H1 (cell line): ENCODE results near the gene TSHZ2. TPM values are rescaled to one million over a fixed set of nuclear protein-coding genes. Genes with fewer than 3 reads are reported as not detected.

ENCODE experiments used
- CTCF ChIA-PET: fragments of 300-600 bp; sonication (Branson Sonifier 250); formaldehyde crosslinking; loops from one replicate; lab custom pipeline; 2021; ENCODE audit not compliant: partially characterized antibody; lab: Charles Lee
- POLR2A ChIA-PET: fragments of 300-600 bp; sonication (Branson Sonifier 250); formaldehyde crosslinking; loops from one replicate; lab custom pipeline; 2021; ENCODE audit warnings: inconsistent platforms; ENCODE audit not compliant: partially characterized antibody; lab: Charles Lee
- DNase-seq, 2 experiments: peaks; one replicate each; pipeline versions ENCODE4 v3.0.0 to v3.0.0-alpha.2; 2010 to 2022; ENCODE audit warnings: low spot score in 2 of 2, low read depth in 1 of 2, mixed read lengths in 1 of 2
- FAIRE-seq: peaks from 2 replicates; lab custom pipeline; 2011; peaks lifted over from hg19 to GRCh38; lab: Jason Lieb, UNC
- H2AFZ ChIP-seq: 2 replicates; pipeline ENCODE4 v1.8.1; 2012; ENCODE audit warnings: low read length, inconsistent platforms
- H2AK5ac ChIP-seq: 2 replicates; pipeline ENCODE4 v1.6.1; 2013; ENCODE audit warnings: low read depth, low read length
- H2BK120ac ChIP-seq: replicated peaks from 2 replicates; pipeline ENCODE3; 2013; ENCODE audit warnings: low read depth, low read length, inconsistent platforms
- H2BK12ac ChIP-seq: 2 replicates; pipeline ENCODE4 v1.6.1; 2013; ENCODE audit warnings: low read depth, low read length
- H2BK15ac ChIP-seq: 2 replicates; pipeline ENCODE4 v1.6.1; 2013; ENCODE audit warnings: low read length
- H2BK20ac ChIP-seq: 2 replicates; pipeline ENCODE4 v1.6.1; 2013; ENCODE audit warnings: low read length
- H2BK5ac ChIP-seq: 2 replicates; pipeline ENCODE4 v1.6.1; 2013; ENCODE audit warnings: low read depth, low read length
- H3K14ac ChIP-seq: 2 replicates; pipeline ENCODE4 v1.6.1; 2013; ENCODE audit warnings: inconsistent platforms; ENCODE audit not compliant: insufficient read length
- H3K18ac ChIP-seq: 2 replicates; pipeline ENCODE4 v1.6.1; 2013; ENCODE audit warnings: low read length; ENCODE audit errors: extremely low read depth
- H3K23ac ChIP-seq: 2 replicates; pipeline ENCODE4 v1.6.1; 2013; ENCODE audit warnings: inconsistent platforms; ENCODE audit not compliant: insufficient read length
- H3K23me2 ChIP-seq: 2 replicates; pipeline ENCODE4 v1.6.1; 2013; ENCODE audit warnings: low read depth, low read length
- H3K27ac ChIP-seq: 2 replicates; pipeline ENCODE4 v1.6.1; 2011; ENCODE audit warnings: low read depth, low read length, inconsistent platforms
- H3K27me3 ChIP-seq, 4 experiments: replicated peaks in 1 of 4; 1 replicate in 1 of 4; 2 replicates in 3 of 4; pipeline versions ENCODE4 v1.6.1 to v1.8.1; 2011 to 2013; ENCODE audit warnings: low read length in 3 of 4, mild to moderate bottlenecking in 3 of 4, inconsistent platforms in 2 of 4, mixed read lengths in 2 of 4, moderate library complexity in 1 of 4; ENCODE audit not compliant: control insufficient read depth in 3 of 4, insufficient read depth in 3 of 4; ENCODE audit errors: extremely low read depth in 1 of 4
- H3K36me3 ChIP-seq, 4 experiments: 2 replicates each; pipeline versions ENCODE4 v1.6.1 to v1.8.1; 2011 to 2013; ENCODE audit warnings: mild to moderate bottlenecking in 4 of 4, low read length in 3 of 4, moderate library complexity in 2 of 4, control low read depth in 1 of 4, inconsistent platforms in 1 of 4; ENCODE audit not compliant: insufficient read depth in 4 of 4, control insufficient read depth in 2 of 4
- H3K4ac ChIP-seq: replicated peaks from 2 replicates; pipeline ENCODE3; 2013; ENCODE audit warnings: low read length, low read depth, mixed read lengths, inconsistent platforms; ENCODE audit not compliant: insufficient read length
- H3K4me1 ChIP-seq, 4 experiments: replicated peaks in 1 of 4; 1 replicate in 1 of 4; 2 replicates in 3 of 4; pipeline versions ENCODE4 v1.6.1 to v1.8.1; 2011 to 2013; ENCODE audit warnings: low read length in 3 of 4, inconsistent platforms in 2 of 4, mixed read lengths in 1 of 4; ENCODE audit not compliant: insufficient read depth in 4 of 4, control insufficient read depth in 3 of 4
- H3K4me2 ChIP-seq, 2 experiments: 2 replicates each; pipeline versions ENCODE4 v1.6.1 to v1.8.1; 2011 to 2013; ENCODE audit warnings: low read depth in 2 of 2, low read length in 2 of 2, control low read depth in 1 of 2, inconsistent platforms in 1 of 2, mild to moderate bottlenecking in 1 of 2; ENCODE audit not compliant: insufficient read depth in 1 of 2
- H3K4me3 ChIP-seq, 4 experiments: fragments of 200-600, 300-600 bp in 1 of 4; sonication (generic), shearing (Covaris generic), sonication (Bioruptor Twin) in 1 of 4; 2 replicates each; pipeline versions ENCODE4 v1.5.1 to v1.8.1; 2011 to 2016; ENCODE audit warnings: low read length in 4 of 4, low read depth in 3 of 4, control low read depth in 2 of 4, inconsistent platforms in 2 of 4, mild to moderate bottlenecking in 2 of 4, mixed read lengths in 1 of 4, moderate library complexity in 1 of 4; ENCODE audit not compliant: insufficient read depth in 2 of 4; ENCODE audit errors: extremely low read depth in 1 of 4
- H3K56ac ChIP-seq: replicated peaks from 2 replicates; pipeline ENCODE3; 2013; ENCODE audit warnings: low read depth, mild to moderate bottlenecking, mixed read lengths, low read length, inconsistent platforms; ENCODE audit not compliant: insufficient read length
- H3K79me1 ChIP-seq: 2 replicates; pipeline ENCODE4 v1.6.1; 2013; ENCODE audit warnings: low read depth, low read length, control low read depth
- H3K79me2 ChIP-seq, 2 experiments: 2 replicates each; pipeline versions ENCODE4 v1.6.1 to v1.8.1; 2012 to 2013; ENCODE audit warnings: low read length in 2 of 2, mild to moderate bottlenecking in 2 of 2, inconsistent platforms in 1 of 2; ENCODE audit not compliant: insufficient read depth in 2 of 2, control insufficient read depth in 1 of 2
- H3K9ac ChIP-seq, 4 experiments: replicated peaks in 1 of 4; 1 replicate in 1 of 4; 2 replicates in 3 of 4; pipeline versions ENCODE4 v1.6.1 to v1.8.1; 2011 to 2013; ENCODE audit warnings: low read depth in 3 of 4, low read length in 3 of 4, control low read depth in 2 of 4, mild to moderate bottlenecking in 2 of 4, moderate library complexity in 2 of 4, inconsistent platforms in 1 of 4; ENCODE audit errors: extremely low read depth in 1 of 4
- H3K9me3 ChIP-seq, 2 experiments: 2 replicates each; pipeline versions ENCODE4 v1.6.1 to v1.8.1; 2012 to 2013; ENCODE audit warnings: mild to moderate bottlenecking in 2 of 2, moderate library complexity in 2 of 2, control low read depth in 1 of 2, inconsistent platforms in 1 of 2, low read depth in 1 of 2, low read length in 1 of 2, mixed read lengths in 1 of 2; ENCODE audit not compliant: insufficient read depth in 2 of 2
- H4K20me1 ChIP-seq, 2 experiments: replicated peaks in 1 of 2; 2 replicates each; pipeline versions ENCODE3 to v1.8.1; 2011 to 2013; ENCODE audit warnings: inconsistent platforms in 2 of 2, low read length in 2 of 2, mild to moderate bottlenecking in 1 of 2; ENCODE audit not compliant: insufficient read depth in 2 of 2, control insufficient read depth in 1 of 2
- H4K5ac ChIP-seq: 2 replicates; pipeline ENCODE4 v1.6.1; 2013; ENCODE audit warnings: low read length, low read depth, mixed read lengths, inconsistent platforms; ENCODE audit not compliant: insufficient read length
- H4K8ac ChIP-seq: 2 replicates; pipeline ENCODE4 v1.8.0; 2013; ENCODE audit warnings: mild to moderate bottlenecking, moderate library complexity, low read length, inconsistent platforms; ENCODE audit not compliant: insufficient read depth; ENCODE audit errors: extremely low read depth
- H4K91ac ChIP-seq: replicated peaks from 2 replicates; pipeline ENCODE3; 2013; ENCODE audit warnings: low read length, mixed read lengths, inconsistent platforms; ENCODE audit not compliant: insufficient read length
- BACH1 ChIP-seq: IDR thresholded peaks from 2 replicates; pipeline ENCODE4 v1.6.1; 2012; ENCODE audit warnings: low read length, improper control_type of control experiment
- CHD2 ChIP-seq: IDR thresholded peaks from 2 replicates; pipeline ENCODE4 v1.6.1; 2012; ENCODE audit warnings: low read length, improper control_type of control experiment
- EGR1 ChIP-seq: IDR thresholded peaks from 2 replicates; pipeline ENCODE4 v1.6.1; 2011; ENCODE audit warnings: low read depth, low read length, borderline replicate concordance
- EZH2 ChIP-seq: fragments of 200-600 bp; sonication (generic); IDR thresholded peaks from 2 replicates; pipeline ENCODE4 v1.7.1; 2012; ENCODE audit warnings: low read depth, mild to moderate bottlenecking, moderate library complexity, low read length, inconsistent platforms; ENCODE audit not compliant: severe bottlenecking
- FOSL1 ChIP-seq: IDR thresholded peaks from 2 replicates; pipeline ENCODE4 v1.6.1; 2011; ENCODE audit warnings: mild to moderate bottlenecking, low read depth, low read length, moderate library complexity; ENCODE audit not compliant: insufficient read depth
- JUND ChIP-seq: IDR thresholded peaks from 2 replicates; pipeline ENCODE4 v1.6.1; 2011; ENCODE audit warnings: mild to moderate bottlenecking, improper control_type of control experiment, low read length
- MAFK ChIP-seq: IDR thresholded peaks from 2 replicates; pipeline ENCODE4 v1.6.1; 2012; ENCODE audit warnings: low read depth, mild to moderate bottlenecking, improper control_type of control experiment, low read length
- POLR2A ChIP-seq, 2 experiments: IDR thresholded peaks; 1 replicate in 1 of 2; 2 replicates in 1 of 2; pipeline ENCODE4 v1.6.1; 2011; ENCODE audit warnings: low read depth in 2 of 2, low read length in 2 of 2, mild to moderate bottlenecking in 2 of 2; ENCODE audit errors: control extremely low read depth in 1 of 2
- RNF2 ChIP-seq: fragments of 200-900, 300-1000 bp; sonication (generic); IDR thresholded peaks from 2 replicates; pipeline ENCODE4 v1.7.1; 2016; ENCODE audit warnings: borderline replicate concordance, low read depth, mild to moderate bottlenecking, antibody characterized with exemption, low read length; ENCODE audit not compliant: poor library complexity, severe bottlenecking; ENCODE audit errors: missing control alignments
- SIX5 ChIP-seq: IDR thresholded peaks from 2 replicates; pipeline ENCODE4 v1.6.1; 2011; ENCODE audit warnings: mild to moderate bottlenecking, low read depth, low read length
- SP2 ChIP-seq: IDR thresholded peaks from 2 replicates; pipeline ENCODE4 v1.6.1; 2012; ENCODE audit warnings: mild to moderate bottlenecking, low read length, inconsistent platforms
- WGBS, 2 experiments: shearing (Covaris generic) in 1 of 2; methylation state at CpG; one replicate each; pipeline versions ENCODE4 v1.1.6 to v1.1.7; 2013 to 2015; ENCODE audit warnings: low lambda C conversion rate in 2 of 2, mixed read lengths in 2 of 2, inconsistent platforms in 1 of 2, low coverage in 1 of 2, missing lambda C conversion rate in 1 of 2; ENCODE audit not compliant: insufficient replicate concordance in 2 of 2, insufficient coverage in 1 of 2, insufficient read length in 1 of 2; ENCODE audit errors: extremely low coverage in 1 of 2, missing lambda C conversion rate in 1 of 2; 5-methylcytosine and 5-hydroxymethylcytosine counted together
- polyA plus RNA-seq, 7 experiments: library from polyadenylated mRNA; depleted of rRNA in 3 of 7; stranded (reverse) in 5 of 7; unstranded in 2 of 7; fragments of >200 nt in 5 of 7; fragments of 200-250 nt in 2 of 7; gene quantifications; 1 replicate in 5 of 7; 2 replicates in 1 of 7; 4 replicates in 1 of 7; pipeline versions ENCODE4 v1.2.1 to v1.2.3, GENCODE V29; 2011 to 2013; ENCODE audit warnings: missing spikeins in 2 of 7, mixed read lengths in 2 of 7
- total RNA-seq: library from RNA; stranded (reverse); fragmentation: NEBNext Ultra II Directional; extraction: Animal tissue kit (Norgen Biotek cat#: 25700); gene quantifications from 2 replicates; pipeline ENCODE4 v1.2.1, GENCODE V29; 2021
- TF ChIP-seq, protein P1 (sequence below): IDR thresholded peaks from 2 replicates; pipeline ENCODE4 v1.6.1; 2012; ENCODE audit warnings: inconsistent platforms

TSHZ2 gene
- total and polyA plus RNA-seq, 2 of the 8 experiments (the other 6 are each of a cell fraction or from before 2014, with no cell fraction given), result 0.14 to 0.30 TPM

GRCh38 chr20:53307964-53308597 lies 335.9 kb downstream of the TSHZ2 start:
- POLR2A ChIA-PET, result no interaction called here
- Histone ChIP-seq H3K27ac (no peak overlapping the region), H3K4ac (no peak overlapping the region), H3K4me1 (no peaks in the 10 kb centered on the region), H3K4me2 (no peak overlapping the region), H2AFZ (no peak overlapping the region), H4K8ac (no peak overlapping the region), H3K14ac (no peak overlapping the region), H3K9me3 (no peaks in the 10 kb centered on the region), H3K79me1 (no peaks in the 10 kb centered on the region), H2BK20ac (no peak overlapping the region), H4K5ac (no peak overlapping the region), H2BK5ac (no peak overlapping the region), H3K23ac (no peak overlapping the region), H3K36me3 (no peaks in the 10 kb centered on the region), H3K9ac (no peak overlapping the region), H3K79me2 (no peaks in the 10 kb centered on the region), H4K20me1 (no peaks in the 10 kb centered on the region), H3K18ac (no peak overlapping the region), H2AK5ac (no peak overlapping the region), H3K27me3 (no peaks in the 10 kb centered on the region), H3K4me3 (no peak overlapping the region), H2BK15ac (no peak overlapping the region), H2BK120ac (no peak overlapping the region), H4K91ac (no peak overlapping the region), H2BK12ac (no peak overlapping the region), H3K56ac (no peak overlapping the region), H3K23me2 (no peaks in the 10 kb centered on the region)
- no peak for FAIRE-seq
- WGBS, 2 experiments, result 91% methylated on average over 15 of the region's 16 CpGs; no CpG with 5 or more reads in 1 of the 2 experiments
- DNase-seq, result no peak
- CTCF ChIA-PET, result no interaction called here
- TF ChIP-seq FOSL1 (no peak), EGR1 (no peak), MAFK (no peak), SP2 (no peak), BACH1 (no peak), CHD2 (no peak), JUND (no peak), RNF2 (no peak), EZH2 (no peak), SIX5 (no peak), POLR2A (IDR thresholded peaks at IDR 0.05; ENCODE audit: control extremely low read depth in 1 of 2, low read depth in 2 of 2, low read length in 2 of 2) (no peak)
- TF ChIP-seq, protein P1, sequence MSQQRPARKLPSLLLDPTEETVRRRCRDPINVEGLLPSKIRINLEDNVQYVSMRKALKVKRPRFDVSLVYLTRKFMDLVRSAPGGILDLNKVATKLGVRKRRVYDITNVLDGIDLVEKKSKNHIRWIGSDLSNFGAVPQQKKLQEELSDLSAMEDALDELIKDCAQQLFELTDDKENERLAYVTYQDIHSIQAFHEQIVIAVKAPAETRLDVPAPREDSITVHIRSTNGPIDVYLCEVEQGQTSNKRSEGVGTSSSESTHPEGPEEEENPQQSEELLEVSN, result no peak
